BLaER1 treated with 17β-estradiol and CSF1 and Interleukin-3, amounts not matched to agents 10 nM and 100 nM (cell line): Measurements from ENCODE around the gene SH2D4B.

ENCODE experiments used
- H3K27ac ChIP-seq, 11 experiments: shearing (Covaris generic); formaldehyde crosslinking; 2 replicates each; pipeline ENCODE4 v1.8.1; 2022
- H3K27me3 ChIP-seq, 11 experiments: shearing (Covaris generic); formaldehyde crosslinking; 2 replicates each; pipeline ENCODE4 v1.8.1; 2022
- H3K36me3 ChIP-seq, 11 experiments: shearing (Covaris generic); formaldehyde crosslinking; 2 replicates each; pipeline ENCODE4 v1.8.1; 2022
- H3K4me1 ChIP-seq, 10 experiments: shearing (Covaris generic); formaldehyde crosslinking; 2 replicates each; pipeline ENCODE4 v1.8.1; 2022
- H3K4me2 ChIP-seq, 11 experiments: shearing (Covaris generic); formaldehyde crosslinking; 2 replicates each; pipeline ENCODE4 v1.8.1; 2022
- H3K4me3 ChIP-seq, 10 experiments: shearing (Covaris generic); formaldehyde crosslinking; 2 replicates each; pipeline ENCODE4 v1.8.1; 2022
- H3K9ac ChIP-seq, 11 experiments: shearing (Covaris generic); formaldehyde crosslinking; 2 replicates each; pipeline ENCODE4 v1.8.1; 2022
- H3K9me3 ChIP-seq, 11 experiments: shearing (Covaris generic); formaldehyde crosslinking; replicated peaks in 1 of 11; 2 replicates each; pipeline ENCODE4 v1.8.1; 2022
- H4K20me1 ChIP-seq, 11 experiments: shearing (Covaris generic); formaldehyde crosslinking; 2 replicates each; pipeline ENCODE4 v1.8.1; 2022
- Cebpa-rat ChIP-seq, 11 experiments: shearing (Covaris generic); IDR thresholded peaks; 2 replicates each; pipeline ENCODE4 v1.8.1; 2022

The SH2D4B gene

DNA sequence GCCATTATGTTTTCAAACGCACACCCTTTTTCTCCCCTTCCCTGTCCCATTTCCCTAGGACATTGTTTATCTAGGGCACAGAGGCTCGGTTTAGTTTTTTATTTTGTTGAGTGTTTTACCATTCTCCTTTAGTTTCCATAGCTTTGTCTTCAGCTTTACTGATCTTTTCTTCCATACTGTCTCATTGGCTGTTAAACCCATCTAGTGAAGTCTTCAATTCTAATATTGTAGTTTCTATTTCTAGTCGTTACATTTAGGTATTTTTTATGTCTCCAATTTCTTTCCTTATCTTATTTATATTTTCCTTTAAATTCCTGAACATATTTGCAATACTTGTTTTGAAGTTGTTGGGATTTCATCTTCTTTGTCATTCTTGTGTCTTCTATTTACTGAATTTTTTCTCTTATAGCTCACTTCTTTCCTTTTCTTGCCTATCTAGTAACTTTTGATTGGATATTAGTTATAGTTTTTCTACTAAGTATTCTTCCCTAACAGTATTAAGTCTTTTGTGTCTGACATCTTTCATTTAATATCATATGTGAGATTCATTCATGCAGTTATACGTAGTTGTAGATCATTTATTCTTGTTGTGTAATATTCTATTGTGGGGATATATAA is 41.0 kb upstream of the SH2D4B start:
- Histone ChIP-seq H3K4me2 (peak overlapping the region; percentile 90 to 99 (median 96)), H3K4me1 (peaks cover 90 to 100% (median 100%) of the 10 kb centered on the region in 10 experiments), H3K9ac (peak overlapping the region in 10 of 11 experiments; percentile 72 to 87 (median 82); a peak in 16 of 22 replicates), H3K27me3 (no peaks in the 10 kb centered on the region), H3K9me3 (peaks cover 0 to 22% (median 6%) of the 10 kb centered on the region in 11 experiments; a peak in 12 of 22 replicates), H3K27ac (peak overlapping the region; percentile 85 to 97 (median 93)), H4K20me1 (peaks cover 0 to 9% (median 0%) of the 10 kb centered on the region in 11 experiments; a peak in 6 of 22 replicates), H3K4me3 (peak overlapping the region in 4 of 10 experiments; percentile 16 to 52 (median 32); a peak in 2 of 20 replicates), H3K36me3 (peaks cover 41 to 85% (median 63%) of the 10 kb centered on the region in 11 experiments)
- no peak for TF ChIP-seq Cebpa-rat (IDR thresholded peaks at IDR 0.05)

DNA sequence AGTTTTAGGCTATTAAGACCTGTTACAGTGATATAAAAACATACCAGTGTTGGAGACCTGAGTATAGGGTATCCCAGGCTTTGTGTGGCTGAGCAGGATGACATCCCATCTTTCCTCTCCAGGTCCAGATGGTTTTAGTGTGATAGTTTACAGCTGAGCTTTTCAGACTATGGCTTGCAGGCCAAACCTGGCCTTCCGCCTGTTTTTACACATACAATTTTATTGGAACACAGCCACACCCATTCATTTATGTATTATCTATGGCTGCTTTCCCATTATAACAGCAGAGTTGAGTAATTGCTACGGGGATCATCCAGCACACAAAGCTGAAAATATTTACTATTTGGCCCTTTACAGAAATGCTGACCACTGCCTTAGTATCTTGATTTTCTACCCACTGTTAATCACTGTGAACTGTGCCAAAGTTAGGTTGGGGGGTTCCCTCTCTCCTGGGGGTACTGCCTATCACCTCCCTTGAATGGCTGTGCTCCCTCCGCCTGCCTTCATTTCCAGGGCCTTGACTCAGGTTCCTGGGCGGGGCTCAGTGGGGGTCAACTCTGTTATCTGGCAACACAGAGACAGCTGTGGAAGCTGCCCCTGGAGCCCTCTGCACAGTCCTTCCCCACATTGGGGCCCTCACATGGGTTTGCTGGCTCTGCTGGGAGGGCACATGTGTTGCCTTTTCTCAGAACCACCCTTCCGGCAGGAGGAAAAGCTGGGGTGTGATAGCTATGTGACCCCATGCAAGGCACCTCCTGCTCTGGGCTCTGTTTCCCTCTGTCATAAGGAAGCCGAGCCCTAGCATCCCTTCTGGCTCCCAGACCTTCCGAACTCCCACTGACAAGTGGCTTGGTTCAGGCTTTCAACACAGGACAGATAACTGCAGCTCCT is 40.3 kb upstream of the SH2D4B start:
- H4K20me1 ChIP-seq: peaks cover 0 to 15% (median 0%) of the 10 kb centered on the region in 11 experiments; a peak in 7 of 22 replicates
- peaks cover 39 to 85% (median 63%) of the 10 kb centered on the region in 11 experiments for H3K36me3 ChIP-seq
- peak overlapping the region; percentile 85 to 97 (median 93) for H3K27ac ChIP-seq
- H3K9me3 ChIP-seq: peaks cover 0 to 19% (median 6%) of the 10 kb centered on the region in 11 experiments; a peak in 12 of 22 replicates
- H3K4me3 ChIP-seq: peak overlapping the region in 9 of 10 experiments; percentile 3 to 52 (median 39); a peak in 14 of 20 replicates
- H3K4me1 ChIP-seq: peaks cover 90 to 100% (median 100%) of the 10 kb centered on the region in 10 experiments
- peak overlapping the region; percentile 90 to 99 (median 96) for H3K4me2 ChIP-seq
- TF ChIP-seq Cebpa-rat (IDR thresholded peaks at IDR 0.05): no peak
- H3K27me3 ChIP-seq: no peaks in the 10 kb centered on the region
- H3K9ac ChIP-seq: peak overlapping the region; percentile 72 to 87 (median 81)

- peak overlapping the region; percentile 72 to 87 (median 81) for H3K9ac ChIP-seq
- TF ChIP-seq Cebpa-rat (IDR thresholded peaks at IDR 0.05): no peak
These were observed 39.4 kb upstream of the SH2D4B start for GRCh38 chr10:80498078-80498832.

DNA sequence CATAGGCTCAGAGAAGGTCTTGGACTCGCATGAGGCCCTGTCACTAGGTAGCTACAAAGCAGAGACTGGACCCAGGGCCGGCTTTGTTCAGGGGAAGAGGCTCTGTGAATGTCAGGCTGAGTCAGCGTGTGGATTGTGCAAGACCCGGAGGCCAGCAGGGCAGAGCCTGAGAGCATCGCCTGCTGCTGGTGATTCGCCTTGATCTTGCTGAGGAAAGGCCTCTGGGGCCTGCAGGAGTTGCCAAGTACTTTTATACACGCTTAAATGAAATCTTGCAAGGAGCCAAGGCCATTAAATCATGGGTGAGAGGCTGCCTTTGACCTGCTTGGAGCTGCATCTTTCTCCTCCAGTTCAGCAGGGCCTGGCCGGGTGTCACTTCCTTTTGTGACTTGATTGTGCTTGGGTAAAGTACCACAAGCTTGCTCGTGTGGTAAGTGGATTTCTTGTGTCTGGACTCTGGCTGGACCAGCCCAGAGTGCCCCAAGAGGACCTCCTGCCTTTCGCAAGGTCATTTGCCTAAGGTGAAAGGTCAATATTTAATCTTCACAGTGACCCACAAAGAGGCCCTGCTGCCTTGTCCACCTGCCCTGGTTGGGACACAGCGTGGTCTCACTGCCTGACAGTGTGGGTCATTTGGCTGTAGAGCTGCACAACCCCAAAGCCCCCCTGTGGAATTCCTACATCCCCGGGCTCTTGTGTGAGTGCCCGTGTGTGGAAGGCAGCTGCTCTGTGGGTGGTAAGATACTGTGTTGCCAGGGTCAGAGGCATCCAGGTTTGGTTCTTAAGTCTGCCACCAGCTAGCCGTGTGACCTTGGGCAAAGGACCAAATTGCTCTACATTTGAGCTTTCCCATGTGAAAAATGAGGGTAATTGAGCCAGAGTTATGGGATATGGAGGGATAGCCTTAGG is 38.6 kb upstream of the SH2D4B start:
- Histone ChIP-seq H3K9me3 (peaks cover 0 to 19% (median 6%) of the 10 kb centered on the region in 11 experiments; a peak in 12 of 22 replicates), H4K20me1 (peaks cover 0 to 31% (median 15%) of the 10 kb centered on the region in 11 experiments; a peak in 17 of 22 replicates), H3K36me3 (peaks cover 31 to 84% (median 62%) of the 10 kb centered on the region in 11 experiments), H3K27me3 (no peaks in the 10 kb centered on the region), H3K27ac (peak overlapping the region; percentile 85 to 97 (median 93)), H3K4me3 (peak overlapping the region; percentile 18 to 60 (median 42); a peak in 18 of 20 replicates), H3K4me2 (peak overlapping the region; percentile 90 to 99 (median 96)), H3K4me1 (peaks cover 90 to 100% (median 100%) of the 10 kb centered on the region in 10 experiments), H3K9ac (peak overlapping the region; percentile 72 to 87 (median 82))
- TF ChIP-seq Cebpa-rat (IDR thresholded peaks at IDR 0.05): peak; percentile 95 to 98 (median 97)

More at GRCh38 chr10:80498078-80498832, 39.4 kb upstream of the SH2D4B start:
- Histone ChIP-seq H3K4me1 (peaks cover 90 to 100% (median 100%) of the 10 kb centered on the region in 10 experiments), H3K27me3 (no peaks in the 10 kb centered on the region), H3K4me2 (peak overlapping the region; percentile 90 to 99 (median 96)), H3K36me3 (peaks cover 34 to 85% (median 64%) of the 10 kb centered on the region in 11 experiments), H4K20me1 (peaks cover 0 to 22% (median 7%) of the 10 kb centered on the region in 11 experiments; a peak in 13 of 22 replicates), H3K9me3 (peaks cover 0 to 19% (median 6%) of the 10 kb centered on the region in 11 experiments; a peak in 12 of 22 replicates), H3K27ac (peak overlapping the region; percentile 85 to 97 (median 93)), H3K4me3 (peak overlapping the region in 8 of 10 experiments; percentile 21 to 52 (median 41); a peak in 15 of 20 replicates)

GRCh38 chr10:80500572-80501380 is 36.9 kb upstream of the SH2D4B start:
- peak overlapping the region; percentile 8 to 60 (median 42); a peak in 17 of 20 replicates for H3K4me3 ChIP-seq
- peak overlapping the region; percentile 85 to 97 (median 93) for H3K27ac ChIP-seq
- peaks cover 90 to 100% (median 100%) of the 10 kb centered on the region in 10 experiments for H3K4me1 ChIP-seq
- TF ChIP-seq Cebpa-rat (IDR thresholded peaks at IDR 0.05): no peak
- peak overlapping the region; percentile 72 to 87 (median 82) for H3K9ac ChIP-seq
- peaks cover 0 to 48% (median 30%) of the 10 kb centered on the region in 11 experiments; a peak in 18 of 22 replicates for H4K20me1 ChIP-seq
- no peaks in the 10 kb centered on the region for H3K27me3 ChIP-seq
- H3K9me3 ChIP-seq: peaks cover 0 to 10% (median 6%) of the 10 kb centered on the region in 11 experiments; a peak in 12 of 22 replicates
- H3K36me3 ChIP-seq: peaks cover 16 to 79% (median 54%) of the 10 kb centered on the region in 11 experiments
- H3K4me2 ChIP-seq: peak overlapping the region; percentile 90 to 99 (median 96)

DNA sequence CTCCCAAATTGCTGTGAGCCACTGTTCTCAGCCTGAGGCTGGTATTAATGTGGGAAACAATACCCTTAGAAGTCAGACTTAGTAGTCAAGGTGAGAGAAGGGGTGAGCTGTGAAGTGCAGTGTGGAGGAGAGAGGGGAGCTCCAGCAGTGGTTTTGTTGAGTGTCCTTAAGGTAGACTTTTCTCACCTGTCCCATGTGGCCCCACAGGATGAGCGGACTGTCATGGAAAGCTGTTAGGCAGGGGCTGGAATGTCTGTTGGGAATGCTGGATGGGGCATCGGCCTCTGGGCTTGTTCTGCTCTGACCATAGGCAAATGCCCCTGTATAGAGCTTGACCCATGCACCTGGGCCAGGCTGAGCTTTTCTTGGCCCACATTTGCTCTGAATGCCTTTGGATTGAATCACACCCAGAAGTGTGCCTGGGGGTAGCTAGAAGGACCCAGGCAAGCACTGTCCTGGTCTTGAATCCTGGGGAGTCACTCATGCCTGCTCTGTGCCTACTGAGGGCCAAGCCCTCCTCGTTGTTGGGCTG is 36.3 kb upstream of the SH2D4B start:
- Histone ChIP-seq H3K27ac (peak overlapping the region; percentile 85 to 97 (median 93)), H3K4me1 (peaks cover 97 to 100% (median 100%) of the 10 kb centered on the region in 10 experiments), H3K9me3 (peaks cover 0 to 3% (median 1%) of the 10 kb centered on the region in 11 experiments; a peak in 11 of 22 replicates), H4K20me1 (peaks cover 0 to 54% (median 37%) of the 10 kb centered on the region in 11 experiments; a peak in 19 of 22 replicates), H3K36me3 (peaks cover 16 to 79% (median 54%) of the 10 kb centered on the region in 11 experiments), H3K4me3 (peak overlapping the region in 7 of 10 experiments; percentile 0 to 43 (median 20); a peak in 6 of 20 replicates), H3K4me2 (peak overlapping the region; percentile 90 to 99 (median 96)), H3K9ac (peak overlapping the region; percentile 72 to 87 (median 82)), H3K27me3 (no peaks in the 10 kb centered on the region)
- TF ChIP-seq Cebpa-rat (IDR thresholded peaks at IDR 0.05): no peak
